Calu3 (cell line): Measurements from ENCODE around the gene ADGRL2. TPM values are rescaled to one million over a fixed set of nuclear protein-coding genes. Genes with fewer than 3 reads are reported as not detected.

ENCODE experiments used
- BruUV-seq: library from RNA; stranded (reverse); fragments of 400-500 nt; replicated peaks from 2 replicates; lab custom pipeline; 2021; lab: Mats Ljungman, UMichigan
- CTCF ChIA-PET: fragments of 300-600 bp; sonication (Branson Sonifier 250); formaldehyde crosslinking; loops from one replicate; lab custom pipeline; 2022; ENCODE audit warnings: antibody characterized with exemption; lab: Charles Lee
- DNase-seq: peaks from one replicate; pipeline ENCODE4 v3.0.0; 2022
- H3K27ac Mint-ChIP-seq: one replicate; pipeline ENCODE4 v1.8.0; 2022; ENCODE audit warnings: mixed read lengths; ENCODE audit not compliant: unreplicated experiment
- H3K27me3 Mint-ChIP-seq: one replicate; pipeline ENCODE4 v1.8.0; 2022; ENCODE audit warnings: mixed read lengths; ENCODE audit not compliant: unreplicated experiment
- H3K36me3 Mint-ChIP-seq: one replicate; pipeline ENCODE4 v1.8.0; 2022; ENCODE audit warnings: mild to moderate bottlenecking, moderate library complexity, mixed read lengths; ENCODE audit not compliant: insufficient read depth, unreplicated experiment
- H3K4me1 Mint-ChIP-seq: one replicate; pipeline ENCODE4 v1.8.0; 2022; ENCODE audit warnings: mild to moderate bottlenecking, low read depth, mixed read lengths; ENCODE audit not compliant: unreplicated experiment
- H3K4me3 Mint-ChIP-seq: one replicate; pipeline ENCODE4 v1.8.0; 2022; ENCODE audit warnings: mild to moderate bottlenecking, low read depth, moderate library complexity, mixed read lengths; ENCODE audit not compliant: unreplicated experiment
- H3K9me3 Mint-ChIP-seq: one replicate; pipeline ENCODE4 v1.8.0; 2022; ENCODE audit warnings: low read depth, mixed read lengths; ENCODE audit not compliant: unreplicated experiment
- CTCF ChIP-seq: fragments of 200-600 bp; IDR thresholded peaks from one replicate; pipeline ENCODE4 v1.8.0; 2022; ENCODE audit warnings: antibody characterized with exemption; ENCODE audit not compliant: unreplicated experiment
- intact Hi-C: fragments of 100-400 bp; cut with micrococcal nuclease; formaldehyde crosslinking; loops from one replicate; pipeline ENCODE4 v1.10.0; 2022; ENCODE audit not compliant: unreplicated experiment
- total RNA-seq: library from RNA; stranded (reverse); gene quantifications from 2 replicates; pipeline ENCODE4 v1.2.3, GENCODE V29; 2022

ADGRL2 gene
- total RNA-seq, 1 experiment from 2014 or later, result 72.3 TPM

- TF ChIP-seq CTCF, result no peak
- H3K36me3 Mint-ChIP-seq, result no peaks in the 10 kb centered on the region
- CTCF ChIA-PET, result no interaction called here
- H3K27me3 Mint-ChIP-seq, result no peaks in the 10 kb centered on the region
- peaks cover 8% of the 10 kb centered on the region for H3K4me1 Mint-ChIP-seq
- no peak overlapping the region for H3K27ac Mint-ChIP-seq
- intact Hi-C loops, result no loop called here
- no TSS peak for BruUV-seq
- no peak overlapping the region for H3K4me3 Mint-ChIP-seq
- no peak for DNase-seq
- peaks cover 4% of the 10 kb centered on the region for H3K9me3 Mint-ChIP-seq
Measured at GRCh38 chr1:82018319-82018718, 217.6 kb downstream of the ADGRL2 start.

GRCh38 chr1:82019508-82019907 lies 218.8 kb downstream of the ADGRL2 start:
- no peaks in the 10 kb centered on the region for H3K27me3 Mint-ChIP-seq
- TF ChIP-seq CTCF, result no peak
- H3K4me3 Mint-ChIP-seq, result no peak overlapping the region
- H3K9me3 Mint-ChIP-seq, result peaks cover 8% of the 10 kb centered on the region
- no peaks in the 10 kb centered on the region for H3K36me3 Mint-ChIP-seq
- H3K4me1 Mint-ChIP-seq, result peaks cover 8% of the 10 kb centered on the region
- no TSS peak for BruUV-seq
- intact Hi-C loops, result no loop called here
- H3K27ac Mint-ChIP-seq, result no peak overlapping the region
- CTCF ChIA-PET, result no interaction called here
- DNase-seq, result no peak

GRCh38 chr1:82030830-82031229 lies 230.1 kb downstream of the ADGRL2 start:
- BruUV-seq, result no TSS peak
- H3K4me1 Mint-ChIP-seq, result no peaks in the 10 kb centered on the region
- TF ChIP-seq CTCF, result no peak
- H3K27ac Mint-ChIP-seq, result no peak overlapping the region
- H3K27me3 Mint-ChIP-seq, result no peaks in the 10 kb centered on the region
- H3K9me3 Mint-ChIP-seq, result no peaks in the 10 kb centered on the region
- no peaks in the 10 kb centered on the region for H3K36me3 Mint-ChIP-seq
- intact Hi-C loops, result no loop called here
- CTCF ChIA-PET, result no interaction called here
- no peak for DNase-seq
- no peak overlapping the region for H3K4me3 Mint-ChIP-seq

GRCh38 chr1:82032068-82032467 lies 231.3 kb downstream of the ADGRL2 start:
- no peak overlapping the region for H3K27ac Mint-ChIP-seq

More at GRCh38 chr1:82032068-82032467, 231.3 kb downstream of the ADGRL2 start:
- Mint-ChIP-seq H3K27me3 (no peaks in the 10 kb centered on the region), H3K9me3 (no peaks in the 10 kb centered on the region), H3K4me1 (no peaks in the 10 kb centered on the region), H3K36me3 (no peaks in the 10 kb centered on the region), H3K4me3 (no peak overlapping the region)
- DNase-seq, result no peak
- CTCF ChIA-PET, result no interaction called here
- no peak for TF ChIP-seq CTCF
- no TSS peak for BruUV-seq
- intact Hi-C loops, result no loop called here
